Muscle layer of colon (tissue), 2 donors: ENCODE data around the gene PM20D2.
"Not testable (repeated sequence)": the region's sequence is repeated elsewhere in the genome, so short reads cannot be mapped to it uniquely, and the experiment has no call there.

Experiments used
- H3K27ac ChIP-seq: one replicate; pipeline ENCODE4 v1.7.0; 2013; ENCODE audit warnings: low read depth, mild to moderate bottlenecking, low read length, moderate library complexity
- H3K27me3 ChIP-seq, 2 donors: one replicate each; pipeline ENCODE4 v1.7.0; 2013; ENCODE audit warnings: low read length in 2 of 2, mild to moderate bottlenecking in 2 of 2; ENCODE audit not compliant: insufficient read depth in 2 of 2, control insufficient read depth in 1 of 2
- H3K36me3 ChIP-seq: one replicate; pipeline ENCODE4 v1.7.0; 2013; ENCODE audit warnings: mild to moderate bottlenecking, low read length; ENCODE audit not compliant: insufficient read depth
- H3K4me1 ChIP-seq: one replicate; pipeline ENCODE4 v1.7.0; 2013; ENCODE audit warnings: mild to moderate bottlenecking, low read length; ENCODE audit not compliant: insufficient read depth
- H3K4me3 ChIP-seq, 2 donors: one replicate each; pipeline ENCODE4 v1.7.0; 2013; ENCODE audit warnings: low read length in 2 of 2, low read depth in 1 of 2, mild to moderate bottlenecking in 1 of 2, moderate library complexity in 1 of 2
- H3K9ac ChIP-seq: one replicate; pipeline ENCODE4 v1.7.0; 2013; ENCODE audit warnings: low read length
- H3K9me3 ChIP-seq: one replicate; pipeline ENCODE4 v1.7.0; 2013; ENCODE audit warnings: mild to moderate bottlenecking, low read length
- donor health status: abdominal sarcoma.
- donor health status: Adenocarcinoma of cecum.

Gene PM20D2

DNA sequence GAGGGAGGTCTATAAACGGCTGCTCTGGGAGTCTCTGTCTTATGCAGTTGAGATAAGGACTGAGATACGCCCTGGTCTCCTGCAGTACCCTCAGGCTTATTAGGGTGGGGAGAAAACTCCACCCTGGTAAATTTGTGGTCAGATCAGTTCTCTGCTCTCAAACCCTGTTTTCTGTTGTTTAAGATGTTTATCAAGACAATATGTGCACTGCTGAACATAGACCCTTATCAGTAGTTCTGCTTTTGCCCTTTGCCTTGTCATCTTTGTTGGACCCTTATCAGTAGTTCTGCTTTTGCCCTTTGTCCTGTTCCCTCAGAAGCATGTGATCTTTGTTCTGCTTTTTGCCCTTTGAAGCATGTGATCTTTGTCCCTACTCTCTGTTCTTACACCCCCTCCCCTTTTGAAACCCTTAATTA lies 17.6 kb upstream of the PM20D2 start:
- H3K4me1 ChIP-seq, H3K27me3 ChIP-seq, H3K4me3 ChIP-seq, H3K36me3 ChIP-seq, H3K9me3 ChIP-seq, H3K9ac ChIP-seq, H3K27ac ChIP-seq: not testable (repeated sequence)

DNA sequence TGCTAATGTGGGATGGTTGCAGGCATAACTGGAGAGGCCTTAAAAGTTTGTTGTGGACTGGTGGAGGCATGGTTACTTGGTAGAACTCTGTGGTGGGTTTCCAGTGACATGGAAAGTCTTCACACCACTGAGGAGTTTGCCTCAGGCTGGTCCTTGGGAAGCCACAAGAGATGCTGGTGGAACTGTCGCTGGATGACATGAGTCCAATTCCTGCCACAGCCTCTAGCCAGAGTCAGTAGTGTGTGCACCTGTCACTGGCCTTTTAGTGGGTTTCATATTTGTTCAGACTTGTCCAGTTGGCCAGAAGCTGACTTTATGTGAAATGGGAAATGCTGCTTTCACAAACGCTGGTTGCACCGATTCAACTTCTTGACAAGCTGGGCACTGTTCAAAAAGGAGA lies 14.3 kb upstream of the PM20D2 start:
- Histone ChIP-seq H3K36me3 (no peaks in the 10 kb centered on the region), H3K27me3 (no peaks in the 10 kb centered on the region), H3K4me3 (no peak overlapping the region)

DNA sequence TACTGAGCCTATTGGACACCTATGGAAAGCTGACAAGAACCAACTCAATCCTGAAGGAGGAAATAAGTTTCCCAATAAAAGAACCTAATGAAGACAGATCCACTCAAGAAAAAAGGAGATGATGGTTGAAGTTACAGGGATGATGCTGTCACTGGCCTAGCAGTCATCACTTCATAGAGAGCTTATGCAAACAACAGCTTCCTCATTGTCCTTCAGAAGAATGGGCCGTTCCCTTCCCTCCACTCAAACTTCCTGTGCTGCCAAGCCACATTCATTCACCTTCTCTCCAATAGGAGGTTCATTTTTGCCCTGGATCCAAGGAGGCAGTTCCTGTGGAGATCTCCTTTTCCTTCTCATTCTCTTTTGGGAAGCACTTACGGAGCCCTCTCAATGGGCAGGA lies 13.8 kb upstream of the PM20D2 start:
- Histone ChIP-seq H3K27ac (no peak overlapping the region), H3K4me3 (no peak overlapping the region), H3K4me1 (no peaks in the 10 kb centered on the region), H3K9me3 (no peaks in the 10 kb centered on the region), H3K36me3 (no peaks in the 10 kb centered on the region), H3K9ac (no peak overlapping the region), H3K27me3 (no peaks in the 10 kb centered on the region)

More for the DNA sequence above, 14.3 kb upstream of the PM20D2 start:
- Histone ChIP-seq H3K4me1 (no peaks in the 10 kb centered on the region), H3K27ac (no peak overlapping the region), H3K9me3 (no peaks in the 10 kb centered on the region), H3K9ac (no peak overlapping the region)

DNA sequence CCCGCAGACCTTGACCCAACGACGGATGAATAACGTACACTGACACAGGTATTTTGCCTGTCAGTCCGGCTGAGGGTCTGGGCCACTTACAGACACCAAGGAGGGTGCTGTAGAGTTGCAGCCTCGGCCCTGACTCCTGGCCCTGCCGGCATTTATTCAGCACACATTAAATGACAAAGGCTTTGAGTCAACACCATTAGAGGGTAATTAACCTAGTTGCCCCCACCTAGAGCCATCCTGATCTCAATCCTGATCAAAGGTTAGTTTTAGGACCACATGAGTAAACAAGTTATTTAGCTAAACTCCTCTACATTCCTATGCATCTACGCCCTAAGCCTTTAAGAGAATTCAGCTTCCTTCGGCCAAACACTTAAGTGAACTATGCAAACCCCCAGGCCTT lies 11.9 kb upstream of the PM20D2 start:
- no peak overlapping the region for H3K9ac ChIP-seq
- H3K27me3 ChIP-seq, result no peaks in the 10 kb centered on the region
- H3K27ac ChIP-seq, result no peak overlapping the region
- no peaks in the 10 kb centered on the region for H3K4me1 ChIP-seq
- H3K9me3 ChIP-seq, result no peaks in the 10 kb centered on the region
- H3K4me3 ChIP-seq, result no peak overlapping the region
- H3K36me3 ChIP-seq, result no peaks in the 10 kb centered on the region

DNA sequence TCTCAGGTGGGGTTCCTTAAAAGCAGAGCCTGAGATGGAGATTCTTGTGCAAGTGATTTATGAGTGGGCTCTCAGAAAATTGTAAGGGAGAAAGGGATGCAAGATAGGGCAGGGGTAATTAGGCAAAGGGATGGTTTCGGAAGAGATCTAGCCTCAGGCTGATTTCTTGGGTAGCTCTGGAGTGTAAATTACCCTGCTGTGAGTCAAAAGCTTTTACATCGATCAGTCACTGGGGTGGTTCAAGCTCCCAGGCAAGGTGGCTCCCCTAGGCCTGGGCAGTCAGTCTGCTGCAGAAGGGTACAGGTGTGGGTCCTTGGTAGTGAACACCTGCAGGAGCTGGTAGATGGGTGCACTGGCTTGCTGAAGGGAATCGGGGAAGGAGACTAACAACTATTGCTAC lies 11.1 kb upstream of the PM20D2 start:
- no peaks in the 10 kb centered on the region for H3K27me3 ChIP-seq
- no peak overlapping the region for H3K27ac ChIP-seq
- H3K4me3 ChIP-seq, result no peak overlapping the region
- H3K9ac ChIP-seq, result no peak overlapping the region
- H3K4me1 ChIP-seq, result peaks cover 4% of the 10 kb centered on the region
- H3K9me3 ChIP-seq, result no peaks in the 10 kb centered on the region
- no peaks in the 10 kb centered on the region for H3K36me3 ChIP-seq

DNA sequence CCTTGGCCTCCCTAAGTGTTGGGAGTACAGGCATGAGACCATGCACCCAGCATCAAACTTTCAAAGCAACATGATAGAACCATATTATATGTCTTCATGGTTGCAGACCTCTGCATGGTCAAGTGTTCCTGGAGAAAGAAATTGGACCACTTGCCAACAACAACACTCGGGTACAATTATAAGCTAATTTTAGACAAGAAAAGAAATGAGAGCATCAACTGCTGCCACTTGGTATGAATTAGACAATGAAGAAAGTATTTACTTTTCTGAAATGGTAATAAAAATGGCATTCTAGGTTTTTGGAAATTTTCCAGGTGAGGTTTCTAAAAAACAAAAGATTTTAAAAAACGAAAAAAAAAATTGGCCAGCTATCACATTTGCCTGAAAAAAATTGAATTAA lies 7.7 kb upstream of the PM20D2 start:
- H3K4me3 ChIP-seq, result no peak overlapping the region
- H3K9me3 ChIP-seq, result no peaks in the 10 kb centered on the region
- no peaks in the 10 kb centered on the region for H3K36me3 ChIP-seq
- H3K27me3 ChIP-seq, result no peaks in the 10 kb centered on the region
- H3K27ac ChIP-seq, result no peak overlapping the region
- H3K4me1 ChIP-seq, result peaks cover 15% of the 10 kb centered on the region
- no peak overlapping the region for H3K9ac ChIP-seq

DNA sequence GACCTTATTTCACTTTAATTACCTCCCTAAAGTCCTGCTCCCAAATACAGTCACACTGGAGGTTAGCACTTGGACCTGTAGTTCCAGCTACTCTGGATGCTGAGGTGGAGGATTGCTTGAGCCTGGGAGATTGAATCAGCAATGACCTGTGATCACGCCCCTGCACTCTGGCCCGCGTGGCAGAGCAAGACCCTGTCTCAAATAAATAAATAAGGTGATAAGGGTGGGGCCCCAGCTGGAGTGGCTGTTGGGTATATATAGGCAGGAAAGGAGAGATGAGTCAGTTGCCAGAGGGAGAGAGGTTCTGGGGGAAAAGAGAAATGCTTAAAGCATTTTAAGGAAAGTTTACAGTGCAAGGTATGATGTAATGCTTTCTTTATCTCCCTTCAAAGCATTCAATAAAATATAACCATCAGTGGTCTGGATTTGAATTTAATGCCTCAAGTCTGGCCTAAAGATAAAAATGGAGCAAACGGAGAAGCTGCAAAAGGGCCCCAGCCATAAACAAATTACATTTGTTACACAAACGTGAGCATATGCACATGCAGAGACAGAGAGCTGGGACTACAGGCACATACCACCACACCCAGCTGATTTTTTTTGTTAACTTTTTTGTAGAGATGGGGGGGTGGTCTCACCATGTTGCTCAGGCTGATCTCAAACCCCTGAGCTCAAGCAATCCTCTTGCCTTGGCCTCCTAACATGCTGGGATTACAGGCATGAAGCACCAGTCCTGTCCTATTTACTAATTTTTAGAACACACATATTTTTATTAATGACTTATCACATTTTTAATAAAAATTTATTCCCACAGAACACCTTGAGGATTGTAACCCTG lies 6.1 kb upstream of the PM20D2 start:
- no peak overlapping the region for H3K4me3 ChIP-seq
- H3K27me3 ChIP-seq, result no peaks in the 10 kb centered on the region
- no peaks in the 10 kb centered on the region for H3K36me3 ChIP-seq
- peaks cover 17% of the 10 kb centered on the region for H3K4me1 ChIP-seq
- no peak overlapping the region for H3K9ac ChIP-seq
- H3K27ac ChIP-seq, result peak overlapping the region; percentile 65
- no peaks in the 10 kb centered on the region for H3K9me3 ChIP-seq

DNA sequence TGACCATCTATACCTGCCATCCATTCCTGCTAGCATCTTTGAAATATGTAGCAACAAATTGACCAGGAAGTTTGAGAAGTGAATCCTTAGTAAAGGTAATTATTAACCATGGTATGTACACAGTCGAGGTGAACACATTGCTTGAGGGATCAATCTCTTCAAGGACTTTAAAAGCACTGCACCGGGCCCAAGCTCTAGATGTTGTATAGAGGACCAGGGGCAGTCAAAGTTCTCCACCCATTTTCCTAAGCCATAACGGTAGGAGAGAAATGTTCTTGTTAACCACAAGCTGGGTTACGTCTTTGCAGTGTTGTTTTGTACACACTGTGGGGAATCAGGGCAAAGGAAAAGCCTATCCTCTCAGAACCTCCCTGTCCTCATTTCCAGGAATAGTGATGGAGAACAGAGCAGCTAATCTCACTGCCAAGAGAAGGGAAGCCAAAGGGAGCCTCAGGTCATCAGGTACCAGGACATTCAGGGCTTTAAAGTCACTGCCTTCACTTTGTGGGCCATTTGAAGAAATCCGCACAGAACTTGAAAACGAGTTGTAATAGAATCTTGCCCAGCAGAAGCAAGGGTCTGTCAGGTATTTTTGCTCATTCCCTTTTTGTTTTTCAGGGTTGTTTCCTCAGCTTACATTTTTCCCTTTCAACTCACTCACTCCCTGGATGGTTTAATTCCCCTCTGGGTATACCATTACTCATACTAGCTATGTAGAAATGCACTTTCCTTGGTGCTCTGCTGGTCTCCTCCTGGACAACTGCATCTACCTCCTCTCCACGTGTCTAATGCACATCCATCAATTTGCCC lies 5.3 kb upstream of the PM20D2 start:
- Histone ChIP-seq H3K27ac (peak overlapping the region; percentile 65), H3K27me3 (no peaks in the 10 kb centered on the region), H3K4me1 (peaks cover 20% of the 10 kb centered on the region)

DNA sequence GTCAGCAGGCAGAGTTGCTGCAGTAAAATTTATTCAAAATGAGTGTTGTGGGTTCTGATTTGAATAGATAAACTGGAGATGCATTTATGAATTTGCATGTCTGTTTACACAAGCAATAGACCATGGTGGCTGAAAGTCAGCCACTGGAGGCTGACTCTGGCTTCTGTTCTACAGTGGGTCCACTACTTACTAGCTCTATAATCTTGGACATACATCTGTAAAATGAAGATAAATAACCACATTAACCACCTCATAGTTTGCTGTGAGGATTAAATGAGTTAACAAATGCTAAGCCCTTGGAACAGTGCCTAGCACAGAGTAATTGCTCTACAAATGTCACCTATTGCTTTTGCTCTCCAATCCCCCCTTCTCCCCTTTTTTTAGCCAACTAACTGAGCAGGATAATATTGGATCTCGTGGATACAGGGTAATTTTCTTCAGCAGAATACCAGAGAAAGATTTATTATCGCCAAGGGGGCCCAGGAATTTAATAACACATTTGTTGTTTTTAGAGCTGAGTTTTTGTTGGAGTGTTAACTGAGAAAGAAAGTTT lies 1.4 kb upstream of the PM20D2 start:
- Histone ChIP-seq H3K9me3 (no peaks in the 10 kb centered on the region), H3K27me3 (no peaks in the 10 kb centered on the region), H3K9ac (no peak overlapping the region), H3K4me1 (peaks cover 34% of the 10 kb centered on the region), H3K4me3 (no peak overlapping the region), H3K27ac (no peak overlapping the region), H3K36me3 (no peaks in the 10 kb centered on the region)

More for the DNA sequence above, 5.3 kb upstream of the PM20D2 start:
- Histone ChIP-seq H3K36me3 (no peaks in the 10 kb centered on the region), H3K9me3 (no peaks in the 10 kb centered on the region), H3K4me3 (no peak overlapping the region), H3K9ac (no peak overlapping the region)

DNA sequence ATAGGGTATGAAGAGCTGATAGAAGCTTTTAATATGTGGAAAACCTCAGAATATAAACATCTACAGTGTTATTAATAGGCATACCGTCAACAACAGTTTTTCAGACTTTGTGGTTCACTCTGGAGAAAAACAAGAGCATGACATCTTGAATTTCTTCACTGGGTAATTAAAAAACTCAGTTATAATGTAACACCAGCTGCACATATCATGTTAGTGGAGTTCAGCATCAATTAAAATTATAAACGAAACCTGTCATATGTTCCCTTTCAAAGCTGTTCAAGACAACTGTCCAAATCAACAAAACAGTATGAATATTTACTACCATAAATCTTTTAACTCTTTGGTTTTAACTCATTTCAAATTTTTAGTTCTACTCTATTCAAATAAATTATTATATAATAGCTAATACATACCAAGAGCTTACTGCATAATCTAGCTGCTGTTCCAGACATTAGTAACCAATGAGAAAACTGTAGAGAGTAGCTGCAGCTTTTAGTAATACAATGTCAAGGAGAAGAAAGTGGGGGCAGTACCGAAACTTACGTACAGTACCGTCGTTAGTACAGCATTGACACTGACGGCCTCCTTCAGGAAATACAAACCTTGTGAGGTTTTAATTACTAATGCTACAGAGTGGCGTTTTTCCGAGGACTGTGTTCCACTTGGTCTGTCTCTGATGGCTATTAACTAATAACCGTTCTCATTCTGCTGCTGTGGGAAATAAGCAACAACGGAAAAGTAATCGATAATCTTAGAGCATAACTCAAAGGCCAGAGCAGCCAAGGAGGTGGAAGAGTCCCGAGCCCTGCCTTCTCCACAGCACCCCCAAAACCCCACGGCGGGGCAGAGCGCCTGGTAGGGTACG lies 532 bp upstream of the PM20D2 start:
- Histone ChIP-seq H3K4me3 (peak overlapping the region; percentile 75 to 86), H3K9me3 (no peaks in the 10 kb centered on the region), H3K27me3 (no peaks in the 10 kb centered on the region), H3K4me1 (peaks cover 27% of the 10 kb centered on the region), H3K9ac (peak overlapping the region; percentile 69), H3K36me3 (no peaks in the 10 kb centered on the region), H3K27ac (peak overlapping the region; percentile 85)
